Upper lobe of left lung (tissue), 4 donors: Measurements from ENCODE around the gene SENP6.

Experiments used
- CTCF ChIP-seq, 6 experiments: fragments of 450-650 bp in 4 of 6; fragments of 200-600 bp in 2 of 6; sonication (generic) in 2 of 6; IDR thresholded peaks; one replicate each; pipeline ENCODE4 v1.5.1; 2016 to 2019; ENCODE audit warnings: antibody characterized with exemption in 6 of 6
- POLR2A ChIP-seq, 4 donors: fragments of 450-650 bp; IDR thresholded peaks; one replicate each; pipeline ENCODE4 v1.5.1; 2016 to 2017; ENCODE audit warnings: antibody characterized with exemption in 4 of 4, mild to moderate bottlenecking in 2 of 4

- TF ChIP-seq CTCF (IDR thresholded peaks at IDR 0.05), result no peak
- TF ChIP-seq POLR2A (IDR thresholded peaks at IDR 0.05), result no peak
These were observed 149.8 kb downstream of the SENP6 start for GRCh38 chr6:75751443-75751842.
